ENCODE measurements around the gene ARPC5L.

DNA sequence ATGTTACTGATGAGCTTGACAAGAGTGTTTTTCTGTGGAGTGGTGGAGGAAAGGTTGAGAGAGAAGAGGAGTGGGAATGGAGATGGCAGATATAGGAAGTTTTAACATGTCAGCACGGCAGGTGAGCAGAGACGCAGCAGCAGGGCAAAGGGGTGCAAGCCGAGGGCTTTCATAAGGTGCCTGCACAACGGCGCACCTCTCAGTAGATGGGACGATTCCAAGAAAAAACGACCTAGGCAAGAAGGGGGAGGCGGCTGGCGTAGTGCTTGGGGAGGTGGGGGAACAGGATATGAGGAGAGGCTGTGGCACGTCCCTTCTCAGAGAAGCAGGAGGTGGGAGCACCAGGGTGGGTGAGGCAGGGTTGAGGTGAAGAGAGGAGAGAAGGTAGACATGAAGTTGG is 24.5 kb downstream of the ARPC5L start:
- TF ChIP-seq CTCF (conservative IDR thresholded peaks at IDR 0.05; ENCODE audit: low read length) (no peak), EZH2phosphoT487 (IDR thresholded peaks at IDR 0.05; ENCODE audit: borderline replicate concordance) (no peak)

All from Loucy (cell line).